ENCODE results near the gene FYTTD1. TPM values are rescaled to one million over a fixed set of nuclear protein-coding genes. Genes with fewer than 3 reads are reported as not detected.

Gene FYTTD1
- total and polyA plus RNA-seq, 2 donors (not counting 1 experiment from before 2014, with no cell fraction given), result 44.3 to 63.4 TPM

DNA sequence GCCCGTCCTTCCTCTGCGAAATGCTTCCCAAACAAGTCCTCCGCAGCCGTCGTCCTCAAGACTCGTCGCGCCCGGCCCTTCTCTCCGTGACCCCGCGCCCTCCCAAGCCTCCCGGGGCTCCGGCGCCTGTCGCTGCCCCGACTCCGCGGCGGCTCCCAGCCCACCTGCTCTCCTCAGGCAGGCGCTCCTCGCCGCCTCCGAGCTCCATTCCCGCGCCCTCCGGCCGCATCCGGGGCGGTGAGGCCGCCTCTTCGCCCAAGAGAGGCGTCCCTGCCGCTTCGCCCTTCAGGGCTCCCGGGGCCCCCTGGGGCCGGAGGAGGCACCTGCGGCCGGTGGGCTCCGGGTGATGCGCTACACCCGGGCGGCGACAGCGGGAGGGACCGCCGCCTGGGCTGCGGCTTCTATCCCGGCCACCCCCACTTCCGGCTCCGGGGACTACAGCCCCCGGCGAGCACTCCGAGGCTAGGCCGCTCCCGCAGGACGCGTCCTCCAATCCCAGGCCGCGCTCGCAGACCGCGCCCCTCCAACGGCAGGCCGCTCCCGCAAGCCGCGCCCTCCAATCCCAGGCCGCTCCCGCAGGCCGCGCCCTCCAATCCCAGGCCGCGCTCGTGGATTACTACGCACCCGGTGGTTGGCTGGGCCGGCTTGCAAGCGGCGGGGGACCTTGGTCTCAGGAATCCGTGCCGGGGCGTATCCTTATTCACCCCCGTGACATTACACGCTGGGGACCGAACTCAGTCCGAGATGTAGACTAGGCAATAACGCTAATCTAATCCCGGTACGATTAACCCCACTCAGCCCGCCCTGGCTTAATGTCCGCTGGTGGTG lies 13.0 kb upstream of the FYTTD1 start, which contains the start of gene RUBCN:
RUBCN (minus strand) TSS at position 414 of the 828 bp plus-strand sequence; CDS start at position 229, 185 bp downstream.
- Histone ChIP-seq H3K4me2 (ENCODE audit: extremely low read depth, insufficient read depth, low read length) (peak within 1 kb of the TSS; percentile 100), H3K9me3 (ENCODE audit: control insufficient read depth, insufficient read depth, low read depth, low read length) (no peaks in the 10 kb centered on the region), H3K4me1 (ENCODE audit: control insufficient read depth, extremely low read depth, insufficient read depth, low read length) (peaks cover 6% of the 10 kb centered on the region), H3K27ac (ENCODE audit: insufficient read depth, low read length) (peak within 1 kb of the TSS; percentile 75), H4K20me1 (ENCODE audit: control insufficient read depth, extremely low read depth, insufficient read depth, low read length) (no peaks in the 10 kb centered on the region), H3K36me3 (ENCODE audit: control insufficient read depth, insufficient read depth, low read length) (no peaks in the 10 kb centered on the region), H3K27me3 (ENCODE audit: control insufficient read depth, insufficient read depth, low read length) (no peaks in the 10 kb centered on the region), H3K79me2 (ENCODE audit: control insufficient read depth, insufficient read depth, low read length) (peaks cover 35% of the 10 kb centered on the region), H3K4me3 (replicated peaks in 1 of 4; ENCODE audit: control extremely low read depth in 1 of 4, insufficient read depth in 1 of 4, low read depth in 3 of 4, low read length in 4 of 4) (peak within 1 kb of the TSS; percentile 68 to 93 (median 91)), H2AFZ (ENCODE audit: low read length) (peak within 1 kb of the TSS; percentile 90), H3K9ac (ENCODE audit: insufficient read depth, low read length) (peak within 1 kb of the TSS; percentile 82)
- peak; percentile 92 to 96 for DNase-seq (ENCODE audit: low read depth in 2 of 2)
- TF ChIP-seq, protein P1, sequence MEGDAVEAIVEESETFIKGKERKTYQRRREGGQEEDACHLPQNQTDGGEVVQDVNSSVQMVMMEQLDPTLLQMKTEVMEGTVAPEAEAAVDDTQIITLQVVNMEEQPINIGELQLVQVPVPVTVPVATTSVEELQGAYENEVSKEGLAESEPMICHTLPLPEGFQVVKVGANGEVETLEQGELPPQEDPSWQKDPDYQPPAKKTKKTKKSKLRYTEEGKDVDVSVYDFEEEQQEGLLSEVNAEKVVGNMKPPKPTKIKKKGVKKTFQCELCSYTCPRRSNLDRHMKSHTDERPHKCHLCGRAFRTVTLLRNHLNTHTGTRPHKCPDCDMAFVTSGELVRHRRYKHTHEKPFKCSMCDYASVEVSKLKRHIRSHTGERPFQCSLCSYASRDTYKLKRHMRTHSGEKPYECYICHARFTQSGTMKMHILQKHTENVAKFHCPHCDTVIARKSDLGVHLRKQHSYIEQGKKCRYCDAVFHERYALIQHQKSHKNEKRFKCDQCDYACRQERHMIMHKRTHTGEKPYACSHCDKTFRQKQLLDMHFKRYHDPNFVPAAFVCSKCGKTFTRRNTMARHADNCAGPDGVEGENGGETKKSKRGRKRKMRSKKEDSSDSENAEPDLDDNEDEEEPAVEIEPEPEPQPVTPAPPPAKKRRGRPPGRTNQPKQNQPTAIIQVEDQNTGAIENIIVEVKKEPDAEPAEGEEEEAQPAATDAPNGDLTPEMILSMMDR (conservative IDR thresholded peaks at IDR 0.05 in 1 of 2, IDR thresholded peaks at IDR 0.05 in 1 of 2; ENCODE audit: low read depth in 1 of 2, low read length in 2 of 2), result no peak
- TF ChIP-seq EZH2 (IDR thresholded peaks at IDR 0.05; ENCODE audit: low read length, missing control alignments), result no peak

DNA sequence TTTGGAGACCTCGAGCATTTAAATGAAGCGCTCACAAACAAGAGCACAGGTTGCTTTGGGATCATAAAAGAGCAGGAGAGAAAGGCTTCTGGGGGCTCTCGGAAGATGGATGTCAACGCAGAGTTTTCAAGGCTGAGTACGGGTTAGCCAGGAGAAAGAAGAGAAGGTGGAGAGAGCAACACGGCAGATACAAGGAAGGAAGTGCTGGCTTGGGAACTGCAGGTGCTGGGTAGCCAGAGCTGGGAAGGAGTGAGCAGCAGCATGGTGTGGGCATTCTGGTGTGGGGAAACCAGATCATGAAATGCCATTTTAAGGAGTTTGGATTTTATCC lies 12.4 kb upstream of the FYTTD1 start:
- peak overlapping the region; percentile 75 for H3K27ac ChIP-seq (ENCODE audit: insufficient read depth, low read length)
- no peak for DNase-seq (ENCODE audit: low read depth in 2 of 2)

More for the DNA sequence above, 12.4 kb upstream of the FYTTD1 start:
- H2AFZ ChIP-seq (ENCODE audit: low read length), result peak overlapping the region; percentile 90
- H3K9me3 ChIP-seq (ENCODE audit: control insufficient read depth, insufficient read depth, low read depth, low read length), result no peaks in the 10 kb centered on the region
- peaks cover 6% of the 10 kb centered on the region for H3K4me1 ChIP-seq (ENCODE audit: control insufficient read depth, extremely low read depth, insufficient read depth, low read length)
- no peaks in the 10 kb centered on the region for H3K36me3 ChIP-seq (ENCODE audit: control insufficient read depth, insufficient read depth, low read length)
- H3K4me3 ChIP-seq (replicated peaks in 1 of 4; ENCODE audit: control extremely low read depth in 1 of 4, insufficient read depth in 1 of 4, low read depth in 3 of 4, low read length in 4 of 4), result peak overlapping the region; percentile 68 to 93 (median 90)
- H4K20me1 ChIP-seq (ENCODE audit: control insufficient read depth, extremely low read depth, insufficient read depth, low read length), result no peaks in the 10 kb centered on the region
- peaks cover 31% of the 10 kb centered on the region for H3K79me2 ChIP-seq (ENCODE audit: control insufficient read depth, insufficient read depth, low read length)
- TF ChIP-seq, protein P1 (conservative IDR thresholded peaks at IDR 0.05 in 1 of 2, IDR thresholded peaks at IDR 0.05 in 1 of 2; ENCODE audit: low read depth in 1 of 2, low read length in 2 of 2), result no peak
- TF ChIP-seq EZH2 (IDR thresholded peaks at IDR 0.05; ENCODE audit: low read length, missing control alignments), result no peak
- peak overlapping the region; percentile 40 for H3K9ac ChIP-seq (ENCODE audit: insufficient read depth, low read length)
- peak overlapping the region; percentile 100 for H3K4me2 ChIP-seq (ENCODE audit: extremely low read depth, insufficient read depth, low read length)
- H3K27me3 ChIP-seq (ENCODE audit: control insufficient read depth, insufficient read depth, low read length), result no peaks in the 10 kb centered on the region
